Measurements from ENCODE around the gene MICAL3.

The MICAL3 gene

GRCh38 chr22:17748555-17749353 is 275.6 kb downstream of the MICAL3 start:
- no peak for DNase-seq
- no peaks in the 10 kb centered on the region for H3K36me3 ChIP-seq (replicated peaks)
- no peaks in the 10 kb centered on the region for H3K27me3 ChIP-seq (replicated peaks)
- no peak overlapping the region for H3K27ac ChIP-seq
- TF ChIP-seq CTCF (IDR thresholded peaks at IDR 0.05; ENCODE audit: low read depth, low read length, missing control alignments): no peak
- in situ Hi-C loops (cut with HindIII; ENCODE audit: low pct_ligation_motif_present, low sequenced_read_pairs): no loop called here
- H3K4me3 ChIP-seq (ENCODE audit: low read depth, low read length): no peak overlapping the region

DNA sequence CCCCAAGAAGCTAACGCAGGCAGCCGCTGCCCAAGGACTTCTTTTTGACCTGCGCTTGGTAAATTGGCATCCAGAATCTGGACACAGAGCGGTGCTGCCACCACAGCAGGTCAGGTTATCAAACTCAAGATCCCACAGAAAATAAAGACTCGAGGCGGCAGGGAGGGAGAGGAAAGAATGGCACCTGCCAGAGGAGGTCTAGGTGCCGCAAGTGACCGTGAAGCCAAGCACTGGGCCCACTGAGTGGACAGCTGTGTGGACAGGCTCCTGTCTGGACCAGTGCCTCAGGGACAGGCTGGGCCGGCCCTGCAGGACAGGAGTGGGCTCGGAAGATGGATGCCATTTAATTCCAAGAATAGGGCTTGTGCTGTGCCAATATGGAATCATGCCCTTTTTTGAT is 277.4 kb downstream of the MICAL3 start:
- in situ Hi-C loops (cut with HindIII; ENCODE audit: low pct_ligation_motif_present, low sequenced_read_pairs): no loop called here
- no peak for TF ChIP-seq CTCF (IDR thresholded peaks at IDR 0.05; ENCODE audit: low read depth, low read length, missing control alignments)
- Histone ChIP-seq H3K27me3 (replicated peaks) (no peaks in the 10 kb centered on the region), H3K4me3 (ENCODE audit: low read depth, low read length) (no peak overlapping the region), H3K27ac (no peak overlapping the region), H3K36me3 (replicated peaks) (no peaks in the 10 kb centered on the region)
- no peak for DNase-seq

DNA sequence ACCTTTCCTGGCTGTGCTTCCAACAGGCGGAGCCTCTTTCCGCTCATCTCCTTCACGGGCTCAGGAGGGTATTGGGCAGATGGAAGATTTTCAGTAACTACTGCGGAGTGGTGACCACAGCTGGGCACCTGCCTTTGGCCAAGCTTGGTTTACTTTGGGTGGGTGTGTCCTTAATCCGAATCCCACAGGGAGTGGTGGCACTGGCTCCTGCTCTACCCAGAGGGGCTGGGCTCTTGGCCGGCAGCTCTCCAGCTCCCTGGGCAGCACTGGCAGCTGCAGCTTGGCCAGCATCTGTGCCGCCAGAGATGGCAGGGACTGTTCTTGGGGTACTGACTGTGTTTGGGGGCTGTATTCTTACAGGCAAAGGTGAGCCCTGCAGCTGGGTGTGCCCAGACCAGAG is 279.9 kb downstream of the MICAL3 start:
- Histone ChIP-seq H3K27me3 (replicated peaks) (no peaks in the 10 kb centered on the region), H3K36me3 (replicated peaks) (no peaks in the 10 kb centered on the region), H3K4me3 (ENCODE audit: low read depth, low read length) (no peak overlapping the region), H3K27ac (no peak overlapping the region)
- in situ Hi-C loops (cut with HindIII; ENCODE audit: low pct_ligation_motif_present, low sequenced_read_pairs): no loop called here
- no peak for DNase-seq
- TF ChIP-seq CTCF (IDR thresholded peaks at IDR 0.05; ENCODE audit: low read depth, low read length, missing control alignments): no peak

DNA sequence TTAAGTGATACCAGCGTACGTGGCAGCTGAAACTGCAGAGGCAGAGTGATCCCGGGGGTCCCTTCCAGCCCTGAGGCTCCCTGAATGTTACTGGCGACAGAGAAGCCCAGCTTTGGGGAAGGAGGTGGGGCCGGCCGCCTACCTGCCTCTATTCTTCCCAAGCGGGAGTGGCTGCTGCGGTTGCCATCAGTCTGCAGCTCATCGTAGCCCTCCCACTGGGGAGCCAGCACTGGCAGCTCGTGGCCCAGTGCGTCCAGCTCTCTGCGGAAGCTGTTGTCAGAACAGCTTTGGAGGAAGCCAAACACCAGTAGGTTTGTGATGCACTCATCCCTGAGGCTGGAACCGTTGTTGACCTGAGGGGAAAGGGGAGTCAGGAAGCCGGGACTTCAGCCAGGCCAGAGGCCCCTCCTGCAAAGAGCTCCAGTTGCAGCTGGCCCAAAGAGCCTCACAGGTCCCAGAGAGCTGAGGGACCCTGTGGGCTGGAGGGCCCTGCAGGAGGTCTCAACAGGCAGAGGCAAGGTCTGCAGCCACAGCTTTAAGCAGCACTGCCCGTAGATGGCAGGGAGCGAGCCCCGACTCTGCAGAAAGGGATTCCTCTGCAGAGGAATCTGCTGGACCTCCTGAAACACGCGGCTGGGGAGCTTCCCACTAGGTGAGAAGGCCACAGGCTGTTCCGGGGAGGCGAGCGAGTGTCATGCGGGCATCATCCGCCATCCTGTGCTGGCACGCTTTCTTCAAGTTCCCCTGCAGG is 280.5 kb downstream of the MICAL3 start:
- Histone ChIP-seq H3K27ac (no peak overlapping the region), H3K27me3 (replicated peaks) (no peaks in the 10 kb centered on the region), H3K4me3 (ENCODE audit: low read depth, low read length) (no peak overlapping the region), H3K36me3 (replicated peaks) (no peaks in the 10 kb centered on the region)
- DNase-seq: no peak
- no peak for TF ChIP-seq CTCF (IDR thresholded peaks at IDR 0.05; ENCODE audit: low read depth, low read length, missing control alignments)
- in situ Hi-C loops (cut with HindIII; ENCODE audit: low pct_ligation_motif_present, low sequenced_read_pairs): no loop called here

DNA sequence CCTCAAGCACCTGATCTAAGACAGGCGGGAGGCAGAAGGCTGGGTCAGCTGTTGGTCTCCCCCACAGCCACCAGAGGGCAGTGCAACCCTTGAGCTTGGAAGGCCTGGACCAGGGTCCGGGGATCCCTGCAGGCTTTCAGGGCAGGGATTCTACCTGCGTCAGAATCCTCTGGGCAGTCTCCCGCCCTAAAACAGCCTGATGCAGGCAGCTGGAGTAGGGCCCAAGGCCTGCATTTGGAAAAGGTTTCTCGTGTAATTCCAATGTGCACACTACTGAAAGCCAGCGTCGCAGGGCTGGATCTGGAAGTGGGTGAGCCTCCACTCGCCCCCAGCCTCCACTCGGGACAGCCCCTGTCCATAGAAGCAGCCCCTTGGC is 281.8 kb downstream of the MICAL3 start:
- Histone ChIP-seq H3K36me3 (replicated peaks) (peaks cover under 1% of the 10 kb centered on the region), H3K4me3 (ENCODE audit: low read depth, low read length) (no peak overlapping the region), H3K27me3 (replicated peaks) (no peaks in the 10 kb centered on the region), H3K27ac (no peak overlapping the region)
- peak; percentile 91 for TF ChIP-seq CTCF (IDR thresholded peaks at IDR 0.05; ENCODE audit: low read depth, low read length, missing control alignments)
- DNase-seq: peak; percentile 71
- in situ Hi-C loops (cut with HindIII; ENCODE audit: low pct_ligation_motif_present, low sequenced_read_pairs): no loop called here
